ENCODE measurements around the gene PLK2.

Gene PLK2

GRCh38 chr5:58450018-58450417, 9.9 kb downstream of the PLK2 start:
- Mint-ChIP-seq H3K27ac (no peak overlapping the region), H3K4me3 (no peak overlapping the region), H3K36me3 (ENCODE audit: low read depth) (peaks cover 4% of the 10 kb centered on the region), H3K27me3 (peaks cover 23% of the 10 kb centered on the region), H3K9me3 (no peaks in the 10 kb centered on the region), H3K4me1 (ENCODE audit: low read depth) (peaks cover 2% of the 10 kb centered on the region)
- no peak for DNase-seq

- Mint-ChIP-seq H3K9me3 (no peaks in the 10 kb centered on the region), H3K27ac (no peak overlapping the region), H3K4me1 (ENCODE audit: low read depth) (peaks cover 2% of the 10 kb centered on the region), H3K4me3 (no peak overlapping the region), H3K36me3 (ENCODE audit: low read depth) (no peaks in the 10 kb centered on the region), H3K27me3 (peaks cover 32% of the 10 kb centered on the region)
- DNase-seq: no peak
Measured at GRCh38 chr5:58447226-58447625, 12.7 kb downstream of the PLK2 start.

GRCh38 chr5:58446024-58446423, 13.9 kb downstream of the PLK2 start:
- H3K27ac Mint-ChIP-seq: no peak overlapping the region
- H3K27me3 Mint-ChIP-seq: peaks cover 32% of the 10 kb centered on the region
- DNase-seq: no peak

GRCh38 chr5:58444805-58445204, 15.1 kb downstream of the PLK2 start:
- H3K4me3 Mint-ChIP-seq: no peak overlapping the region
- peaks cover 26% of the 10 kb centered on the region for H3K27me3 Mint-ChIP-seq
- DNase-seq: no peak
- H3K27ac Mint-ChIP-seq: no peak overlapping the region
- H3K36me3 Mint-ChIP-seq (ENCODE audit: low read depth): no peaks in the 10 kb centered on the region
- H3K9me3 Mint-ChIP-seq: no peaks in the 10 kb centered on the region
- no peaks in the 10 kb centered on the region for H3K4me1 Mint-ChIP-seq (ENCODE audit: low read depth)

More at GRCh38 chr5:58446024-58446423, 13.9 kb downstream of the PLK2 start:
- Mint-ChIP-seq H3K4me1 (ENCODE audit: low read depth) (peaks cover 2% of the 10 kb centered on the region), H3K9me3 (no peaks in the 10 kb centered on the region), H3K36me3 (ENCODE audit: low read depth) (no peaks in the 10 kb centered on the region), H3K4me3 (no peak overlapping the region)

DNA sequence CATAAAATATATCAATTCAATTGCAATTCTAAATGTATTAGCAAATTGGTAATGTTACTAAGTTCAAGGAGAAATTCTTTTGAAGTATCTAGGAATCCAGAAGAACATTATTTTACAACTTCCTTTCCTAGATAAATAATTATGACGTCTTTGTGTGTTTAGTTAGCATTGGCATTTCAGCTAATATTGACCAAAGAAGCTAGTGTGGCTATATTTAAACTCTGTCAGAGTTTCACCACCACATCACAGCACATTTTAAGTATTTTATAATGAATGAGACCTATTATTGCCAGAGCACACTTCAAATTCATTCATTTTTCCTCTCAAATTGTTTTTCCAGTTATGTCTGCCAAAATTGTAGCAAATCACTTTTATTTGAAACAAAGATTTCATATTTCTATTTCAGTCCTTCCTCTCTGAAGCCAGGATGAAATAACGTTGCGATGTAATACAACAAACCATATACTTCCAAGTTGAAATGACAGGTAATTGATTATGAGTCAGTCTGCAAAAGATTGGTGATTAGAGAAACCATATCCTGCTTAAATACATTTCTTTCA, 18.9 kb downstream of the PLK2 start:
- no peaks in the 10 kb centered on the region for H3K9me3 Mint-ChIP-seq
- peaks cover 16% of the 10 kb centered on the region for H3K27me3 Mint-ChIP-seq
- no peak overlapping the region for H3K4me3 Mint-ChIP-seq
- no peaks in the 10 kb centered on the region for H3K4me1 Mint-ChIP-seq (ENCODE audit: low read depth)
- DNase-seq: no peak
- no peak overlapping the region for H3K27ac Mint-ChIP-seq
- H3K36me3 Mint-ChIP-seq (ENCODE audit: low read depth): no peaks in the 10 kb centered on the region

GRCh38 chr5:58439094-58439644, 20.7 kb downstream of the PLK2 start:
- H3K4me3 Mint-ChIP-seq: no peak overlapping the region
- H3K36me3 Mint-ChIP-seq (ENCODE audit: low read depth): no peaks in the 10 kb centered on the region
- H3K27ac Mint-ChIP-seq: no peak overlapping the region
- H3K9me3 Mint-ChIP-seq: no peaks in the 10 kb centered on the region
- H3K4me1 Mint-ChIP-seq (ENCODE audit: low read depth): peaks cover 5% of the 10 kb centered on the region
- DNase-seq: no peak
- H3K27me3 Mint-ChIP-seq: peaks cover 6% of the 10 kb centered on the region

DNA sequence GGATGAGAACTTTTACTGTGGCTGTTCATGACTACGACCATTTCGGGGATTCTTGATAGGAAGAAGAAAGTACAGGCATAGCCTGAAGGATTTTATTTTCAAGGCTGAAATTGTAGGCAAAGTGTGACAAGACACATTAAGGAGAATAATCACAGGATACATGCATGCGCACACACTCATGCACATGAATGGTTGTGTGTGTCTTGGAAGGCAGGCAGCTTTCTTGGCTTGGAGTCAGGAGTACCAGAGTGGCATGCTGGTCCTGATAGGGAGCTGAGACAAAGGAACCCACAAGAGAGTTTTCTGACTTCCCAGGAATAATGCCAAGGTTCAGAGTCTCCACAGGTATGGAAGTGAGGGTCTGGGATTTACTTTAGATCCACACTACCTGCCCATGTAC, 22.2 kb downstream of the PLK2 start:
- Mint-ChIP-seq H3K4me3 (no peak overlapping the region), H3K4me1 (ENCODE audit: low read depth) (peaks cover 5% of the 10 kb centered on the region), H3K36me3 (ENCODE audit: low read depth) (no peaks in the 10 kb centered on the region), H3K9me3 (no peaks in the 10 kb centered on the region), H3K27ac (no peak overlapping the region), H3K27me3 (no peaks in the 10 kb centered on the region)
- DNase-seq: no peak

- Mint-ChIP-seq H3K27me3 (no peaks in the 10 kb centered on the region), H3K36me3 (ENCODE audit: low read depth) (no peaks in the 10 kb centered on the region), H3K4me3 (no peak overlapping the region), H3K4me1 (ENCODE audit: low read depth) (peaks cover 5% of the 10 kb centered on the region), H3K27ac (no peak overlapping the region), H3K9me3 (no peaks in the 10 kb centered on the region)
- DNase-seq: no peak
Measured at GRCh38 chr5:58431832-58432231, 28.1 kb downstream of the PLK2 start.

- H3K4me3 Mint-ChIP-seq: no peak overlapping the region
- no peaks in the 10 kb centered on the region for H3K9me3 Mint-ChIP-seq
- no peaks in the 10 kb centered on the region for H3K36me3 Mint-ChIP-seq (ENCODE audit: low read depth)
- peaks cover 32% of the 10 kb centered on the region for H3K27me3 Mint-ChIP-seq
- no peaks in the 10 kb centered on the region for H3K4me1 Mint-ChIP-seq (ENCODE audit: low read depth)
- no peak overlapping the region for H3K27ac Mint-ChIP-seq
- no peak for DNase-seq
Measured at GRCh38 chr5:58412932-58413331, 47.0 kb downstream of the PLK2 start.

DNA sequence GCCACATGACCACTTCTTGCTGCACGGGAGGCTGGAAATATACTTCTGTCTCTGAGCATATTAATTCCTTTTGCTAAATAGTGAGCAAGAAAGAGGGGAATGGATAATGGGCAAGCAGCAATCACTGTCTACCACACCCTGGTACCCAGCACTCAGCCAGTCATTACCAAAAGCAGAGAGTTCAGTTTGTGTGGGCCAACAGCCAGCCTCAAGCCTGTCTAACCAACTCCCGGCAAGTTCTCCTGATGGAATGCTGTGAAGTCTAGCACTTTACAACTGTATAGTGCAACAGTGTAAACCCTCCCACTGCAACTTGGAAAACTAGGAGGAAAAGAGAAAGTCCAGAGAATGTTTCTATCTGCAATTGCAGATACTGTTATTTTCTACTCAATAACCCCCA, 47.8 kb downstream of the PLK2 start:
- no peak for DNase-seq
- H3K4me3 Mint-ChIP-seq: no peak overlapping the region

DNA sequence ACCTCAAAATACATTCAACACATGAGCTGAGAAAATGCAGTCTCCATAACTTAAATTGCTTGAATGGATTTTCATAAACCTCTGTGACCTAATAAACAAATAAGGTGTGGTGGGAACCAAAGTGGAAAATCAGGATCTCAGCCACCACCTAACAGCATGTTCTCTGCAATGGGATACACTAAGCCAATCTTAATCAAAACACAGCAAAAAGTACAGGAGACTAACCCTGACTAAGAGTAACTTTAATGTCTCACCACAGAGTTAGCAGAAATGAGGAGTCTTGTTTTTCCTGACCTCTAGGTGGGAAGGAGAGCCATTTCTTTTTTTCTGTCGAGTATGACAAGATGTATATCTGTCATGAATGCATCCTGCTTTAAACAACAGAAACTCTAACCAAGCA, 48.5 kb downstream of the PLK2 start:
- no peak for DNase-seq
- Mint-ChIP-seq H3K27ac (no peak overlapping the region), H3K4me1 (ENCODE audit: low read depth) (no peaks in the 10 kb centered on the region), H3K36me3 (ENCODE audit: low read depth) (no peaks in the 10 kb centered on the region), H3K27me3 (peaks cover 30% of the 10 kb centered on the region), H3K9me3 (no peaks in the 10 kb centered on the region), H3K4me3 (no peak overlapping the region)

More for the DNA sequence above, 47.8 kb downstream of the PLK2 start:
- no peaks in the 10 kb centered on the region for H3K4me1 Mint-ChIP-seq (ENCODE audit: low read depth)
- peaks cover 32% of the 10 kb centered on the region for H3K27me3 Mint-ChIP-seq
- no peaks in the 10 kb centered on the region for H3K36me3 Mint-ChIP-seq (ENCODE audit: low read depth)
- no peaks in the 10 kb centered on the region for H3K9me3 Mint-ChIP-seq
- H3K27ac Mint-ChIP-seq: no peak overlapping the region

DNA sequence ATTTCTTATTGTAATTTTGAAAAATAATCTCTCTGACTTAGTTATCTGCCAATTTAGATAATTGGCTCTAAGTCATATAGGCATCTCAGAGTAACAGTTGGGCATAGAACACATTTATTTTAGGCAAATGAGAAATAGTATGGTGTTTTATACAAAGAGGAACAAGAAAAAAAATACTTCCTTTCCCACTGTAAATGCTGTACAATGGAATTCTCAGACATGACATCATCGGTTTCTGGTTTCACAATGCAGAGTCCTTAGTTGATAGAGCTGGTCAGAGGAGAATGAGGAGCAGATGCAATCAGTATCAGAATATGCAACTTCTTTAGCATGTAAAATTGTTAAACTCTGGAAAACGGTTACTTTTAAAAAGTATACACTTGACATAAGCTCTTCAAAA, 49.4 kb downstream of the PLK2 start:
- no peak overlapping the region for H3K4me3 Mint-ChIP-seq
- H3K4me1 Mint-ChIP-seq (ENCODE audit: low read depth): no peaks in the 10 kb centered on the region
- DNase-seq: no peak
- H3K36me3 Mint-ChIP-seq (ENCODE audit: low read depth): no peaks in the 10 kb centered on the region
- no peak overlapping the region for H3K27ac Mint-ChIP-seq
- H3K9me3 Mint-ChIP-seq: no peaks in the 10 kb centered on the region
- H3K27me3 Mint-ChIP-seq: peaks cover 23% of the 10 kb centered on the region

- H3K4me3 Mint-ChIP-seq: no peak overlapping the region
- H3K9me3 Mint-ChIP-seq: no peaks in the 10 kb centered on the region
- H3K4me1 Mint-ChIP-seq (ENCODE audit: low read depth): no peaks in the 10 kb centered on the region
- no peak overlapping the region for H3K27ac Mint-ChIP-seq
- no peaks in the 10 kb centered on the region for H3K36me3 Mint-ChIP-seq (ENCODE audit: low read depth)
- H3K27me3 Mint-ChIP-seq: peaks cover 28% of the 10 kb centered on the region
- no peak for DNase-seq
Measured at GRCh38 chr5:58407042-58407719, 52.7 kb downstream of the PLK2 start.

- DNase-seq: no peak
- no peaks in the 10 kb centered on the region for H3K9me3 Mint-ChIP-seq
- H3K27ac Mint-ChIP-seq: no peak overlapping the region
- H3K4me3 Mint-ChIP-seq: no peak overlapping the region
- no peaks in the 10 kb centered on the region for H3K4me1 Mint-ChIP-seq (ENCODE audit: low read depth)
- H3K36me3 Mint-ChIP-seq (ENCODE audit: low read depth): no peaks in the 10 kb centered on the region
- peaks cover 28% of the 10 kb centered on the region for H3K27me3 Mint-ChIP-seq
Measured at GRCh38 chr5:58406394-58406793, 53.5 kb downstream of the PLK2 start.

- no peaks in the 10 kb centered on the region for H3K4me1 Mint-ChIP-seq (ENCODE audit: low read depth)
- no peak overlapping the region for H3K4me3 Mint-ChIP-seq
- H3K27ac Mint-ChIP-seq: no peak overlapping the region
- H3K9me3 Mint-ChIP-seq: no peaks in the 10 kb centered on the region
- H3K36me3 Mint-ChIP-seq (ENCODE audit: low read depth): no peaks in the 10 kb centered on the region
- DNase-seq: no peak
- H3K27me3 Mint-ChIP-seq: peaks cover 26% of the 10 kb centered on the region
Measured at GRCh38 chr5:58405175-58405574, 54.7 kb downstream of the PLK2 start.

Data from activated T-cell treated with anti-CD3 and anti-CD28 coated beads, Interleukin-2, amount 50 U/mL, for 24 hours (primary cell).